ENCODE measurements around the gene PCDHGA8.

DNA sequence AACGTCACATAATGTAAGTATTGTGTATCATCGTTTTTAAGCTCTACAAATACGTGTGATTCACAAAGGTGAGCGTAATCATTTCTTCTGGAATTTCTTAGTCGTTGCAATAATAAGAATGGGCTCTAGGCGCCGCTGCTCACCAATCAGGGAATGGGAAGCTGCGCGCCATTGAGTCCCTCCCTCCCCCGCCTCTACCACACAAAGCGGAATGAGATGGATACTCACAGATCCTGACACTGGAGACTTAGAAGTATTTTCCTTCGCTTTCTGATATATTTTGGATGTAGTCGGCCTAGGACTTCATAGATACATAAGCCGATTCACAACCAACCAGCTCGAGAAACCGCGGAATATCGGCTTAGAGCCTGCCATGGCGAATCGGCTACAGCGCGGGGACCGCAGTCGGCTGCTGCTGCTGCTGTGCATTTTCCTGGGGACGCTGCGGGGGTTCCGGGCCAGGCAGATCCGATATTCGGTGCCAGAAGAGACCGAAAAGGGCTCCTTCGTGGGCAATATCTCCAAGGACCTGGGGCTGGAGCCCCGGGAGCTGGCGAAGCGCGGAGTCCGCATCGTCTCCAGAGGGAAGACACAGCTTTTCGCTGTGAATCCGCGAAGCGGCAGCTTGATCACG is 28.5 kb downstream of the PCDHGA8 start, which contains the start of gene PCDHGA11:
- TF ChIP-seq POLR2A (IDR thresholded peaks at IDR 0.05; ENCODE audit: low read length): no peak
- no peak for TF ChIP-seq GATA1 (IDR thresholded peaks at IDR 0.05; ENCODE audit: low read depth, low read length)

All from erythroblast (primary cell).